DND-41 (cell line): Measurements from ENCODE around the gene MKI67.

Experiments used
- CTCF ChIP-seq: IDR thresholded peaks from 2 replicates; pipeline ENCODE4 v1.5.1; 2012; ENCODE audit warnings: borderline replicate concordance, low read length, moderate library complexity, mild to moderate bottlenecking; ENCODE audit not compliant: poor library complexity, severe bottlenecking; ENCODE audit errors: extremely low read depth
- EZH2 ChIP-seq: IDR thresholded peaks from 3 replicates; pipeline ENCODE4 v1.6.1; 2012; ENCODE audit warnings: borderline replicate concordance, low read depth, mild to moderate bottlenecking, moderate library complexity, low read length, inconsistent platforms; ENCODE audit not compliant: severe bottlenecking

- TF ChIP-seq CTCF = no peak
- TF ChIP-seq EZH2 = no peak
These were observed 60.2 kb downstream of the MKI67 start for GRCh38 chr10:128065881-128066534.
